ENCODE results near the gene TERB1.

Gene TERB1

GRCh38 chr16:66801320-66802105 is at the start of gene TERB1:
Gene TERB1 (minus strand): TSS chr16:66801584. CDS start chr16:66796798, 4,786 bp downstream.
- DNase-seq (ENCODE audit: low spot score), result no peak

DNA sequence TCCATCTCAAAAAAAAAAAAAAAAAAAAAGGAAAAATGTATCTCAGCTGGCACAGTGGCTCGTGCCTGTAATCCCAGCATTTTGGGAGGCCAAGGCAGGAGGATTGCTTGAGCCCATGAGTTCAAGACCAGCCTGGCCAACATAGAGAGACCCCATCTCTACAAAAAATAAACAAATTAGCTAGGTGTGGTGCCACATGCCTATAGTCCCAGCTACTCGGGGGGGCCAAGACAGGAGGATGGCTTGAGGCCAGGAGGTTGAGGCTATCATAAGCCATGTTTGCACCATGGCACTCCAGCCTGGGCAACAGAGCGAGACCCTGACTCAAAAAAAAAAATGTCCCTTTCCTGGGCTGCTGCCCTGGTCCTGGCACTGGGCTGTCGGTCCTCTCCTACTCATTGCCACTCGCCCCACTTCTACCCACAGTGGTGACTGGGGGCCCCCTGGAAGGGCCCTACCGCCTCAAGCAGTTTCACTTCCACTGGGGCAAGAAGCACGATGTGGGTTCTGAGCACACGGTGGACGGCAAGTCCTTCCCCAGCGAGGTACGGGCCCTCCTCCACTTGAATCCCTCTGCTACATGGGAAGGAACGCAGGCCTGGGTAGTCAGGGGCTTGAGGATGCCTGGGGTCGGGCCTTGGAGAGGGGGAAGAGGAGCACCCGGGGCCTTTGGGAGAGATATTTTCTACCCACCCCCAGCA is 48.9 kb upstream of the TERB1 start:
- no peak for DNase-seq (ENCODE audit: low spot score)

- DNase-seq (ENCODE audit: low spot score), result no peak
Measured at GRCh38 chr16:66849549-66849948, 48.2 kb upstream of the TERB1 start.

DNA sequence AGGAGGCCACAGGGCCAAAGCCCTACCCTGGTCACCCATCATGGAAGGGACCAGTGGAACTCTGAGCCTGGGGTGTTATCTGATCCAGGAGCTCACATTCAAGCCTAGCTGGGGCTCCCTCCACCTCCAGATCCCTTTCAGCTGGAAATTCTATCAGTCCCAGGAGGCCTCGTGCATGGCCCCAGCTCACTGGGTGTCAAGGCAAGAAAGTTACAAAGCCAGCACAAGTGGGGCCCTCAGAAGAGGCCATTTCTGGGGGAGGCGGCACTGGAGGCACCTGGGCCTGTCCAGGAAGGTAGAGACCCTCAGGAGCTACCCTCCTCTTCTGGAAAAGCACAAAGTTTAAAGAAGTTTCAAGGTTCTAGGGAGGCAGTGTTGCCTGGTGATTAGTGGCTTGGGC is 47.6 kb upstream of the TERB1 start:
- no peak for DNase-seq (ENCODE audit: low spot score)

DNA sequence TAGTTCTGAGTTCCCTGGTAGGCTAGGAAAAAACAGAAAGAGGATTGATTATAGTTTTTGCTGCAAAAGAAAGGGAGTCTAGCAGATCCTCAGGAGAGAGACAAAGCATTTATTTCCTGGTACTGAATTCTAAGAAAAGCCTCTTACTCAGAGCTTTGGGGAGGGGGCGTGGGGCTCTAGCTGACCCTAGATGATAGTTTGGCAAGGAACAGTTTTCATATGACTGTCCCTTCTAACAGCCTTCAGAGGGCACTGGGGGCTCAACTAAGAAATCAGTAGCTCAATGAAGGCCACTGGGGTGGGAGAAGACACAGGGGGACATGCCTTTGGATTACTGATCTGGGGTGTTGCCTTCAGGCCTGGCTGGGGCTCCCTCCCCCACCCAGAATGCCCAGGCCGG is 46.8 kb upstream of the TERB1 start:
- DNase-seq (ENCODE audit: low spot score), result no peak

DNA sequence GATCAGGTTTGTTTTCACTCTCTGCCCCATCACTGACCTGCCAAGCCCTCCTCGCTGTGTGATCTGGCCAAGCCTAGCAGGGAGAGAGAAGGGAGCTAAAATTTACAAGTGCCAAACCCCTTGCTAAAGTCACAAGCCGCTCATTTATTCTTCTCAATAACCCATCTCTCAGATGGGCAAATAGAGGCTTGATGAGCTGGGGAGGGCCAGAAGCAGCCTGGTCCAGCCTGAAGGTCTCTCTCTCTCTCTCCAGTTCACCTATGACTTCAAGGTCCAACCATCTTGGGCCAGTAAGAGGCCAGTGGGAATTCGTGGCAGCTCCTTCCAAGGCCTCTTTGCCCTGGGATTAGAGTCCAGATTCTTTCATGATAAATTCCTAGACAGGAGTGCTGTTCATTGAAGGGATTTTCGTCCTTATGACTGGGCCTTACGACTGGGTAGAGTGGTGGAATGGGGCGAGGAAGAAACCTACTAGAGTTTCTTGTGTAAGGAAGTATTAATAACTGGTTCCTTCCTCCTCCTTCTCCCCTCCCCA is 46.2 kb upstream of the TERB1 start:
- DNase-seq (ENCODE audit: low spot score), result no peak

GRCh38 chr16:66846831-66847230 is 45.4 kb upstream of the TERB1 start:
- no peak for DNase-seq (ENCODE audit: low spot score)

DNA sequence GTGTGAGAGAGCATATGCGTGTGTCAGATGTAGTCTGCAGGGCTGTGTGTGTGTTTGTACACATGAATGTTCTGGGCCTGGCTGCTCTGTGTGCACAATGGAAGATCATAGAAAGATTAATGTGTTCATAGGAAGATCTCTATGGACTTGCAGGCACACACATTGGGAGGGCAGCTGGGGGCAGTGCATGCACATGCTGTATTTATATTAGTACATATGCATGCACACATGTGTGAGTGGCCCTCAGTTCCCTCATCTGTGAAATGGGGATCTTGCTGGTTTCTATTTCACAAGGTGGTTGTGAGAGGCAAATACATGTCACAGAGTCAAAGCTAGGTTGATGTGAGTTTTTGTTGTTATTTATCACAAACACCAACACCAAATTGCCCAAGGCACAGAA is 44.9 kb upstream of the TERB1 start:
- no peak for DNase-seq (ENCODE audit: low spot score)

GRCh38 chr16:66845791-66846221 is 44.4 kb upstream of the TERB1 start:
- DNase-seq (ENCODE audit: low spot score), result no peak

GRCh38 chr16:66845080-66845410 is 43.7 kb upstream of the TERB1 start:
- no peak for DNase-seq (ENCODE audit: low spot score)

DNA sequence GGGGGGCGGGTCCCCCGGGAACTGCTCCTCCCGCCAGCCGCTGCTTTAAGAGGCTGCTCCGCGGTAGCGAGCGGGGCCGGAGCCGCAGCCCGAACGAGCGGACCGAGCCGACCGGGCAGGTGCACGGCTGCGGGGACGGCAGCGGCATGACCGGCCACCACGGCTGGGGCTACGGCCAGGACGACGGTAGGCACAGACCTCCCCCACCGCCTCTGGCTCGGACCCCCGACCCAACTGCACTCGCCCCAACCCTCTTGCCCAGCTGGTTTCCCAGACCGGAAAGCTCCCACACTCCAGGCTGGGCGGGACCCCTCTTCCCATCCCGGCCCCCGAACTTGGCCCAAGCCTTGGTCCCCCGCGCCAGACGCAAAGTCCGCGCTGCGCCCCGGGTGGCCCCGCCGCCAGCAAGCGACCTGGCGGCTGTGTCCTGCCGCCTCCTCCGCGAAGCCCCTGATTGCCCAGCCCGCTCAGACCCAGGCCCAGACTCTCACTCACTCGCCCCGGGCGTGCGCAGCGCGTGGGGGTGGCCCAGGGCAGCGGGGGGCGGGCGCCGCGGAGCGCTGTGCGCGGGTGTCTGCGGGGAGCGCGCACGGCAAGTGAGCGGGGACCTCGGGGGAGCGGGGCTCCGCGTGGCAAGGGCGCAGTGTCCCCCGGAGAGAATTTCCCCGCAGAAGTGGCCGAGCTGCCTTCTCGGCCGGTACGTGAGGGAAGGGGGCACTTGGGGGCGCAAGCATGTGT is 43.1 kb upstream of the TERB1 start, which contains the start of gene CA7:
TSS of gene CA7 (plus strand) at position 73 of the 738 bp plus-strand sequence. CDS start at position 147, 74 bp downstream.
- no peak for DNase-seq (ENCODE audit: low spot score)

DNA sequence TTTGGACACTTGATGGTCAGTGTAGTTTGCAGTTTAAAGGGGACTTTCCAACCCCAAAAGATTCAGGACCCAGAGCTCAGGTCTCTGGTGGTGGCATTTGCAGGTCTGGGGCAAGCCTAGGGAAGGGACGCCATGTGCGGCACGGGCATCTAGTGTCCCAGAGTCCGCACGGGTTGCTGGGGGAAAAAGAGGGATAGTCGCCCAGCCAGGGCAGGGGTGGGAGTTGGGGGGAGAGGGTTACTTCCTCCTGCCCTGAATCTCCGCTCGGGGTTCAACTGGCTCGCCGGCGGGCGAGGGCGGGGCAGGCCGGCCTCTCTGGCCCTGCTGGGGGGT is 42.6 kb upstream of the TERB1 start:
- DNase-seq (ENCODE audit: low spot score), result no peak

DNA sequence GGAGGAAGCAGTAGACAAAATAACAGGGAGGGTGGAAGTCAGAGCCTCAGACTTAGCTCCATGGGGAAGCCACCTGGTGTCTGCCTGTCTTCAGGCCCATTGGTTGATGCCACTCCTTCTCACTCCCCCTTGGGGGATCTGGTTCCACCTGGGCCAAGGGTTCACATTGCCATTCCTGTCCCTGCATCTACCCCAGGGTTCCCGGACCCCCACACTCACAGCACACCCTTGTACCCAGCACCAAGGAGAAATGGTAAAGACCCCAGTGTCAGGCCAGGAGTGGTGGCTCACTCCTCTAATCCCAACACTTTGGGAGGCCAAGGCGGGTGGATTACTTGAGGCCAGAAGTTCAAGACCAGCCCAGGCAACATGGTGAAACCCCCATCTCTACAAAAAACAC is 41.8 kb upstream of the TERB1 start:
- DNase-seq (ENCODE audit: low spot score), result no peak

DNA sequence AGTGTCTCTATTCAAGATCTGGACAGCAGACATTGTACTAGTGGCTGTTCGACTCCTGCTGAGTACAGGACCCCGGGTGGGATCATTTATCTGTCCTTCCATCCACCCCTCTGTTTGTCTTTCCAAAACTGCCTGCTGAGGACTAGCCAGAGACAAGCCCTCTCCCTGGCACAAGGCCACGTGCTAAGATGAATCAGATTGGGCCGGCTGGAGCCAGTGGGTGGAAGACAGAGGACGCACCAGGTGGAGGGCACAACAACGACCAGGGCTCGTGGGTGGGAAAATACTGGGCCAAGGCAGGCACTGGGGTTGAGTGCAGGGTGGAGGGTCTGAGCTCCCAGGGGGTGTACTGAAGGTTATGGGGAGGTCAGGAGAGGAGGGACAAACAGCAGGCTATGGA is 41.4 kb upstream of the TERB1 start:
- DNase-seq (ENCODE audit: low spot score), result no peak

DNA sequence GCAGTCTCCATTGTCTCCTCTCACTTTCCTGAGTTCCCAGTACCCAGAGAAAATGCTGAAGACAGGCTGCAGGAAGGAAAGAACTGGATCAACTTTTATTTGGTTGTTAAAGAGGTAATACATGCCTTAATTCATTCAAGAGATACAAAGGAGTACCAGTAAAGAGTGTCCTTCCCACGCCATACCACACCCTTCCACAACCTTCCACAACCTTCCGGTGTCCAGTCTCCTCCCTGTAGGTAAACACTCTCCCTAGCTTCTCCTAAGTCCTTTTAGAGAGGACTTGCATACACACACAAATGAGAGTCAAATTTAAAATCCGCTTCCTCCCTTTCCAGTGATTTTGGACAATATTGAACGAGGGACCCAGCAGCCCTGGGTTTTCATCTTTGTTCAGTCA is 40.0 kb upstream of the TERB1 start:
- DNase-seq (ENCODE audit: low spot score), result no peak

- DNase-seq (ENCODE audit: low spot score), result no peak
Measured at GRCh38 chr16:66840883-66841282, 39.5 kb upstream of the TERB1 start.

- DNase-seq (ENCODE audit: low spot score), result no peak
Measured at GRCh38 chr16:66834746-66835145, 33.4 kb upstream of the TERB1 start.

DNA sequence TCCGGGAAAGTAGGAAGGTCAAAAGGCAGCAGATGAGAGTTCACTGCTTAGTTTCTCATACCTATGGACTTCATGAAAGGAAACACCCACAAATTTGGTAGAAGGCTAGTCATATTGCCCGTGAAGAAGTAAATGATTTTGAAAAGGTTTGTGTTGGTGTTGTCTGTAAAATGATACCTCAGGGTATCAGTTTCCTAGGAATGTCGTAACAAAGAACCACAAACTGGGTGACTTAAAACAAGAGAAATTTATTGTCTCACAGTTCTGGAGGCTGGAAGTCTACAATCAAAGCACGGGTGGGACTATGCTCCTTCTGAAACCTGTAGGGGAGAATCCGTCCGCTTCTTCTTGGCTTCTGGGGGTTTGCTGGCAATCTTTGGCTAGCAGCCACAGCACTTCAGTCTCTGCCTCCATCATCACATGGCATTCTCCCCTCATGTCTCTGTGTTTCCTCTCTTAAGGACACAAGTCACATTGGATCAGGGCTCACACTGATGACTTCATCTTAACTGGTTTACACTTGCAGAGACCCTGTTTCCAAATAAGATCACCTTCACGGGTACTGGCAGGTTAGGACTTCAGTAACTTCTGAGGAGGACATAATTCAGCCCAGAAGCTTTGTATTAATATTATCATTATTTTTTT is 31.4 kb upstream of the TERB1 start:
- DNase-seq (ENCODE audit: low spot score), result no peak

- DNase-seq (ENCODE audit: low spot score), result no peak
Measured at GRCh38 chr16:66832190-66832589, 30.8 kb upstream of the TERB1 start.

DNA sequence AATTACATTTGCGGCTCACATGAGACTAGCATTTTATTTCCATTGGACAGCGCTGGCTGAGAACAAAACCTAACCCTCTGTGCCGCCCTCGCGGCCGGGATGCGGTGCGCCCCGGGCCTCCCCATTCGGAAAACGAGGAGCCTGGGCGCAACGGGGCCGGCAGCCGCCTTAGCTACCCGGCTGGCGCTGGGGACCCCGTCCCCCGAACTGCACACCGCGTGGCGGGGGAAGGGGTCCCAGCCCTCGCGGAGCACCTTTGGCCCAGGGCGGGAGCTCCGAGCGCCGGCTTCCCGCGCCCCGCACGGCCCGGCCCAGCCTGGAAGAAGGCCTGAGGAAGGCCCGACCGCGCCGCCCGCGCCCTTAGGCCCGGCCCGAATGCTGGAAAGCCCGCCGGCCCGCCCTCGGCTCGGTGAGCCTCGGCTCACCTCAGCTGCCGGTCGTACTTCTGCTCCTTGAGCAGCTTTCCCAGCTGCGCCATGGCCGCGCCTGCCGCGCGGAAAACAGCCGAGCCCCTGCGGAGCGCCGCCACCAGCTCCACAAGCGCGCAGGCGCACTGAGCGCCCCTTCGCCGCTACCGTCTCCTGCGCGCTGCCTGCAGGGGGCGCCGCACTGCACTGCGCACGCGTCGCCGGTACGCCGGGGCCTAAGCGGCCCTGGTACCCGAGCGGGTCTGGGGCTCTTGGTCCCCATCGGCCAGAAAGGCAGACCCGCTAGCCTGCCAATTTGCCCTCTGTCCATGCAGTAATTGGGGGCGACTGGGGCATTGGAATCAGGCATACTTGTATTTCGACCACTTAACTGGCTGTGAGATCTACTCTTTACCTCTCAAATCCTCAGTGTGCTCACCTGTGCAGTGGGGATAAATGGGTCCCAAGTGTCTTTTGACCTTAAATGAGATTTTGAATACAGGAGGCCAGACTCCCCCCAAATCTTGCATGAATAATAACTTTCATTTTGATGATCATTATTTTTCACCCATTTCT is 29.3 kb upstream of the TERB1 start, which contains the start of gene NAE1:
TSS of gene NAE1 (minus strand) at position 555 of the 983 bp plus-strand sequence. CDS start at position 478, 77 bp downstream.
- peak; percentile 83 for DNase-seq (ENCODE audit: low spot score)

DNA sequence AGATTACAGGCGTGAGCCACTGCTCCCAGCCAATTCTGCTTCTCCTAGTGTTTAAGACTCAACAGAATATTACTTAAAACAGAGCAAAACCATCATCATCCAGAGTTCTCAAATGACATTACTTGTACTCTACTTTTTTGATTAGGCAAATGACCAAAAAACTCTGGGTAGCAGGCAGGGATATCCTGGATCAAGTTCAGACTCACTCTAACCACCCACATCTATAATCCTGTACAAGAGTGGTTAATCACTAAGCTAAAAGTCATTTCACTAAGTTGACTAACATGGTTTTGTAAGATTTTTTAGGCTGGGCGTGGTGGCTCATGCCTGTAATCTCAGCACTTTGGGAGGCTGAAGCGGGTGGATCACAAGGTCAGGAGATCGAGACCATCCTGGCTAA is 22.6 kb upstream of the TERB1 start:
- no peak for DNase-seq (ENCODE audit: low spot score)
